ENCODE data around the gene CTNNA3. TPM values are rescaled to one million over a fixed set of nuclear protein-coding genes. Genes with fewer than 3 reads are reported as not detected.

CTNNA3 gene
- polyA plus RNA-seq, 1 donor from 2014 or later = 0.14 TPM

Small RNA genes within 50 kb of the gene (small RNA-seq; reads per million reads assigned to genes)
- 0 reads per million in 3 experiments for gene AL607023.1
- gene MIR7151 = 0 to 0.03 (median 0) reads per million in 3 experiments

Other genes with a start within 250 kb of the CTNNA3 start
- 22.3 and 32.2 TPM in 2 replicates for gene DNAJC12, start 142.0 kb upstream of the CTNNA3 start, polyA plus RNA-seq
- gene SIRT1, start 188.5 kb upstream of the CTNNA3 start, polyA plus RNA-seq = 30.5 and 38.6 TPM in 2 replicates